Chondrocyte (in vitro differentiated cells): ENCODE measurements around the gene ZNF618. TPM values are rescaled to one million over a fixed set of nuclear protein-coding genes. Genes with fewer than 3 reads are reported as not detected.

ENCODE experiments used
- DNase-seq: peaks from one replicate; pipeline ENCODE4 v3.0.0; 2021; ENCODE audit warnings: mixed read lengths, low spot score
- H3K27ac Mint-ChIP-seq: one replicate; pipeline ENCODE4 v1.8.0; 2021; ENCODE audit warnings: mild to moderate bottlenecking, moderate library complexity, mixed read lengths; ENCODE audit not compliant: unreplicated experiment
- H3K27me3 Mint-ChIP-seq: 2 replicates; pipeline ENCODE4 v1.8.0; 2021; ENCODE audit warnings: low read depth, mixed read lengths
- H3K36me3 Mint-ChIP-seq: 2 replicates; pipeline ENCODE4 v1.8.0; 2021; ENCODE audit warnings: low read depth, mixed read lengths
- H3K4me1 Mint-ChIP-seq: 2 replicates; pipeline ENCODE4 v1.8.0; 2021; ENCODE audit warnings: low read depth, mild to moderate bottlenecking, mixed read lengths
- H3K4me3 Mint-ChIP-seq: one replicate; pipeline ENCODE4 v1.8.0; 2021; ENCODE audit warnings: mild to moderate bottlenecking, moderate library complexity, mixed read lengths; ENCODE audit not compliant: unreplicated experiment
- H3K9me3 Mint-ChIP-seq: 2 replicates; pipeline ENCODE4 v1.8.0; 2021; ENCODE audit warnings: low read depth, mixed read lengths
- CTCF ChIP-seq: fragments of 200-600 bp; sonication (generic); IDR thresholded peaks from 2 replicates; pipeline ENCODE4 v1.5.0; 2021; ENCODE audit warnings: antibody characterized with exemption, mild to moderate bottlenecking, moderate library complexity
- total RNA-seq: library from RNA; stranded (reverse); gene quantifications from 3 replicates; pipeline ENCODE4 v1.2.1, GENCODE V29; 2021

Gene ZNF618
- total RNA-seq, 1 donor from 2014 or later, result 25.5 TPM

- TF ChIP-seq CTCF, result no peak
- no peak for DNase-seq
- peaks cover 52% of the 10 kb centered on the region for H3K9me3 Mint-ChIP-seq
- H3K36me3 Mint-ChIP-seq, result peaks cover 18% of the 10 kb centered on the region
- no peaks in the 10 kb centered on the region for H3K27me3 Mint-ChIP-seq
- H3K27ac Mint-ChIP-seq, result no peak overlapping the region
- H3K4me3 Mint-ChIP-seq, result no peak overlapping the region
- H3K4me1 Mint-ChIP-seq, result peaks cover 16% of the 10 kb centered on the region
Observed at GRCh38 chr9:113926211-113926610, 50.1 kb downstream of the ZNF618 start.

GRCh38 chr9:113927277-113927676 lies 51.2 kb downstream of the ZNF618 start:
- H3K27ac Mint-ChIP-seq, result no peak overlapping the region
- peaks cover 18% of the 10 kb centered on the region for H3K36me3 Mint-ChIP-seq
- DNase-seq, result no peak
- TF ChIP-seq CTCF, result no peak
- no peaks in the 10 kb centered on the region for H3K27me3 Mint-ChIP-seq
- H3K4me1 Mint-ChIP-seq, result peaks cover 6% of the 10 kb centered on the region
- H3K9me3 Mint-ChIP-seq, result peaks cover 52% of the 10 kb centered on the region
- H3K4me3 Mint-ChIP-seq, result no peak overlapping the region

GRCh38 chr9:113928269-113928668 lies 52.2 kb downstream of the ZNF618 start:
- DNase-seq, result no peak
- Mint-ChIP-seq H3K27ac (no peak overlapping the region), H3K4me3 (no peak overlapping the region), H3K36me3 (peaks cover 16% of the 10 kb centered on the region), H3K27me3 (no peaks in the 10 kb centered on the region), H3K4me1 (peaks cover 3% of the 10 kb centered on the region), H3K9me3 (peaks cover 47% of the 10 kb centered on the region)
- TF ChIP-seq CTCF, result no peak

GRCh38 chr9:113929634-113930389 lies 53.7 kb downstream of the ZNF618 start:
- peaks cover 15% of the 10 kb centered on the region for H3K36me3 Mint-ChIP-seq
- no peaks in the 10 kb centered on the region for H3K27me3 Mint-ChIP-seq
- peaks cover 40% of the 10 kb centered on the region for H3K9me3 Mint-ChIP-seq
- H3K27ac Mint-ChIP-seq, result peak overlapping the region; percentile 79
- no peak for TF ChIP-seq CTCF
- no peak overlapping the region for H3K4me3 Mint-ChIP-seq
- H3K4me1 Mint-ChIP-seq, result peaks cover 3% of the 10 kb centered on the region
- DNase-seq, result no peak

- no peak for TF ChIP-seq CTCF
- Mint-ChIP-seq H3K36me3 (peaks cover 15% of the 10 kb centered on the region), H3K4me1 (peaks cover 3% of the 10 kb centered on the region), H3K27me3 (no peaks in the 10 kb centered on the region), H3K27ac (no peak overlapping the region), H3K9me3 (peaks cover 37% of the 10 kb centered on the region), H3K4me3 (no peak overlapping the region)
- DNase-seq, result no peak
Observed at GRCh38 chr9:113930390-113930783, 54.3 kb downstream of the ZNF618 start.
